Kidney epithelial cell (primary cell): ENCODE measurements around the gene NDUFB10. TPM values are rescaled to one million over a fixed set of nuclear protein-coding genes. Genes with fewer than 3 reads are reported as not detected.

ENCODE experiments used
- DNase-seq: peaks from one replicate; pipeline ENCODE4 v3.0.0-alpha.2; 2010; ENCODE audit warnings: low read depth
- H3K27me3 ChIP-seq: 2 replicates; pipeline ENCODE4 v1.6.0; 2011; ENCODE audit warnings: low read length; ENCODE audit not compliant: control insufficient read depth, insufficient read depth
- H3K36me3 ChIP-seq: 2 replicates; pipeline ENCODE4 v1.5.1; 2011; ENCODE audit warnings: low read length; ENCODE audit not compliant: control insufficient read depth, insufficient read depth
- H3K4me3 ChIP-seq: 2 replicates; pipeline ENCODE4 v1.5.1; 2011; ENCODE audit warnings: low read depth, mild to moderate bottlenecking, control low read depth, low read length
- total RNA-seq: library from RNA; depleted of rRNA; stranded (reverse); fragments of >200 nt; gene quantifications from 2 replicates; pipeline ENCODE4 v1.2.3, GENCODE V29; 2015
- TF ChIP-seq, protein P1 (sequence below): IDR thresholded peaks from 2 replicates; pipeline ENCODE4 v1.5.1; 2011; ENCODE audit warnings: mild to moderate bottlenecking, moderate library complexity, low read length, control low read depth, inconsistent platforms; ENCODE audit not compliant: insufficient read depth, poor library complexity, severe bottlenecking

The NDUFB10 gene
- total RNA-seq, 1 donor from 2014 or later, result 280 TPM

DNA sequence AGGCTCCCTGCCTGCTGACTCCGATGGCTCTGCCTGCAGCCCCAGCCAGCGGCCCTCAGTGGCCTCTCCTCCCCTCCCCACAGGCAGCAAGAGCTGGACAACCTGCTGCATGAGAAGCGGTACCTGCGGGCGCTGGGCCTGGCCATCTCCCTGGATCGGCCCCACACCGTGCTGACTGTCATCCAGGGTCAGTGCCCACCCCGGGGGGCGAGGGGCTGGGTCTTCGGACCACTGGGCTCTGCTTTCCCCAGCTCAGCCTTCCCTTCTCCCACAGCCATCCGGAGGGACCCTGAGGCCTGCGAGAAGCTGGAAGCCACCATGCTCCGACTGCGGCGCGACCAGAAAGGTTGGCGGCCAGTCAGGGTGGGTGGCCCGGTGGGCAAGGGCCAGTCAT lies 18.5 kb downstream of the NDUFB10 start:
- DNase-seq, result no peak
- H3K36me3 ChIP-seq, result peaks cover 6% of the 10 kb centered on the region
- H3K27me3 ChIP-seq, result peaks cover 48% of the 10 kb centered on the region
- H3K4me3 ChIP-seq, result no peak overlapping the region
- TF ChIP-seq, protein P1, sequence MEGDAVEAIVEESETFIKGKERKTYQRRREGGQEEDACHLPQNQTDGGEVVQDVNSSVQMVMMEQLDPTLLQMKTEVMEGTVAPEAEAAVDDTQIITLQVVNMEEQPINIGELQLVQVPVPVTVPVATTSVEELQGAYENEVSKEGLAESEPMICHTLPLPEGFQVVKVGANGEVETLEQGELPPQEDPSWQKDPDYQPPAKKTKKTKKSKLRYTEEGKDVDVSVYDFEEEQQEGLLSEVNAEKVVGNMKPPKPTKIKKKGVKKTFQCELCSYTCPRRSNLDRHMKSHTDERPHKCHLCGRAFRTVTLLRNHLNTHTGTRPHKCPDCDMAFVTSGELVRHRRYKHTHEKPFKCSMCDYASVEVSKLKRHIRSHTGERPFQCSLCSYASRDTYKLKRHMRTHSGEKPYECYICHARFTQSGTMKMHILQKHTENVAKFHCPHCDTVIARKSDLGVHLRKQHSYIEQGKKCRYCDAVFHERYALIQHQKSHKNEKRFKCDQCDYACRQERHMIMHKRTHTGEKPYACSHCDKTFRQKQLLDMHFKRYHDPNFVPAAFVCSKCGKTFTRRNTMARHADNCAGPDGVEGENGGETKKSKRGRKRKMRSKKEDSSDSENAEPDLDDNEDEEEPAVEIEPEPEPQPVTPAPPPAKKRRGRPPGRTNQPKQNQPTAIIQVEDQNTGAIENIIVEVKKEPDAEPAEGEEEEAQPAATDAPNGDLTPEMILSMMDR, result no peak

DNA sequence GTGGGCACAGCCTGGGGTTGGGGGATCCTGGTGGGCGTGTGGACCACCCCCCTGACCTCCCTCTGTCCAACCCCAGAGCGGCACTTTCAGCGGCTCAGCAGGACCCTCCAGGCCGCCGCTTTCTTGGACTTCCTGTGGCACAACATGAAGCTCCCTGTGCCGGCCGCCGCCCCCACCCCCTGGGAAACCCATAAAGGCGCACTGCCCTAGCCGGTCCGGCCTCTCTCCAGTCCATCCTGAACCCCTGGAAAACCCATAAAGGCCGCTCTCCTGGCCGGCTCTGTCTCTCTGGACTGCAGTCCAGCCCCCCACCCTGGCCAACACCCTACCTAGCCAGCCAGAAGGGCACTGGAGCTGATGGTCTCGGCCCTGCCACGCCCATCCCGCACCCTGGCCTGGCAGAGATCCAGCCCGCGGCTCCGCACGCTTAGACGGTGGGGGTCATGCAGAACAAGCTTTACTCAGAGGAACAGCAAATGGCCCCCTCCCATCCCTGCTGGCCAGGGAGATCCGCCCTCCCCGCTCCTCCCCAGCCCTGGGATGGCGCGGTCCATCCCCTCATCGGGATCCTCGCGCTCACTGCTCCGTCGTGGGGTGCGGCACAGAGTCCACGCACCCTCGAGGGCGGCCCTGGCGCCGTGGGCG lies 19.3 kb downstream of the NDUFB10 start:
- Histone ChIP-seq H3K27me3 (peaks cover 55% of the 10 kb centered on the region), H3K36me3 (peaks cover 6% of the 10 kb centered on the region), H3K4me3 (no peak overlapping the region)
- TF ChIP-seq, protein P1, result no peak
- DNase-seq, result no peak

DNA sequence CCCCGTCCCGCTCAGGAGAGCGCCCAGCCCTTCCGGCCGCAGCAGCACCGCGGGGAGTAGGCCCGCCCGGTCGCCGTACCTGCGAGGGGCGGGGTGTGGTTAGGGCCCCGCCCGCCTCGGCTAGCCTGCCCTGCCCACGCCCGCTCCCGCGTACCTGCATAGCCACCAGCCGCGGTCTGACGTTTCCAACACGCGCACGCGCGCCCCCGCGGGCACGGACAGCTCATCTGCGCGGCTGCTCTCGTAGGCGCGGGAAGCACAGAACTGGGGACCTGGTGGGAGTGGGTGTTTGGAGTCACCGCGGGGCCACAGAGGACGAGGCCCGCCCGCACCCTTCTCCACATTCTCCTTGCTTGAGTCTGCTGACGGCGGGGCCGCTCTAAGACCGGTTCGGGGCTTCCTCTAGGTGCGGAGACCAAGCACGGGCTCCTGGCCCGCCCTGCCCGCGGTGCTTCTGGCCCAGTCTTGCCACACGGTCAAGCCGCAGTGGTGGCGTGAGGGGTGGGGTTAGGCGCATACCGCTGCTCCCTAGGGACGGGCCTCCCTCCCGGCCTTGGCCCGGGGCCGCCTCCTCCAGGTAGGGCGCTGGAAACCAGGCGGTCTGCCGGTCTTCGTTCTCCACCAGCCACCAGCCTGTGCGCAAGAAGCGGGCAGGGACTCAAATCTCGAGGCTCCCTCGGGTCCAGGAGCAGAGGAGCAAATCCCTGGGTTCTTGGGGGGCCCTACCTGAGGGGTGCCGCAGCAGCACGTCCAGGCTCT lies 20.1 kb downstream of the NDUFB10 start:
- peaks cover 6% of the 10 kb centered on the region for H3K36me3 ChIP-seq
- TF ChIP-seq, protein P1, result no peak
- no peak overlapping the region for H3K4me3 ChIP-seq
- peaks cover 56% of the 10 kb centered on the region for H3K27me3 ChIP-seq
- no peak for DNase-seq

DNA sequence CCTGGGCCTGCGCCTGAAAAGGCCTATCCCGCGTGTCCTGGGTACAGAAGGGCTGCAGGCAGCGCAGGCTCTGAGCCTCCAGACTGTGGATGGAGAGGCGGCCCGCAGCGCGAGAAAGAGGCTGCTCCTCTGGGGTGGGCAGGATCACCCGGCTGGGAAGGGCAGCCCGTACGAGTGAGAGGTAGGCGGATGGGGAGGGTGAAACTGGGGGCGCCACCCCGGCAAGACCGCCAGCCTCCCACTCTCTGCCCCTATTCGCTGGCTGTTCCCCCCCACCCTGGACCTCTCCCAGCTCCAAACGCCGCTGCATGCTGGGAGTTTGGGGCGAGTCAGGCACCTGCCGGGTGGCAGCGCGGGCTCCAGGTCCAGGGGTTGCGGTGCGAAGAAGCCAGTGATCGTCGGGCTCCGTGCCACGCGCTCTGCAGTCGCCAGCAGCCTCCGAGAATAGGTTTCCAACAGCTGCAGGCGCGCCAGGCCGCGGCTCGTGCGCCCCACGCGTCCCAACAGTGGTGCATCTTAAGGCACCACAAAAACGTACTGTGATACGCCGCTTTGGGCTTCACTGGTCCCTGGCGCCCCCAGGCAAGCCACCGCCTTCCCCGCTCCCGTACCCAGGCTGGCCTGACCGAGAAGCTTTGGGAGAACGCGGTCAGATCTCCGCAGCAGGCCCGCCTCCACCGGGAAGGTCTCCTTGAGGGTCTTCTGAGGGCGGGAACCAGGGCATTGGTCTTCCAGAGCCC lies 20.9 kb downstream of the NDUFB10 start:
- peaks cover 56% of the 10 kb centered on the region for H3K27me3 ChIP-seq
- no peak overlapping the region for H3K4me3 ChIP-seq
- TF ChIP-seq, protein P1, result no peak
- no peak for DNase-seq
- peaks cover 4% of the 10 kb centered on the region for H3K36me3 ChIP-seq

DNA sequence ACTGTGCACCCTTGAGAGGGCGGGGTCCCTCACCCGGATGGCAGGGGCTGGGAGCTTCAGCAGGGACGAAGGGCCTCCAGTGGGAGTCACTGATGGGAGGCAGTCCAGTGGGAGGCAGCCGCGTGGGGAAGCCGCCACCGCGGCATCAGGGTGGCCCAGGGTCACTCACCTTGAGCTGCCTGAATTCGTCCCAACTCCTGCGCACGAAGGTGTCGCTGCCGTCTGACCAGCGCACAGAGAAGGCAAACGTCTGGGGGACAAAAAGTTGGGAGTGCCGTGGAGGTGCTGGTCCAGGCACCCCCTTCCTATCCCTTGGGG lies 21.4 kb downstream of the NDUFB10 start:
- TF ChIP-seq, protein P1, result no peak
- Histone ChIP-seq H3K36me3 (peaks cover 4% of the 10 kb centered on the region), H3K27me3 (peaks cover 56% of the 10 kb centered on the region), H3K4me3 (no peak overlapping the region)
- no peak for DNase-seq
